Measurements from ENCODE around the gene OPA3. TPM values are rescaled to one million over a fixed set of nuclear protein-coding genes. Genes with fewer than 3 reads are reported as not detected.
A peak's percentile ranks its signal among the peaks of the same experiment; 100 is the strongest.

OPA3 gene
- total RNA-seq, 2 experiments from 2014 or later: 5.8 to 12.0 TPM

GRCh38 chr19:45564131-45564780 is 20.3 kb downstream of the OPA3 start:
- Histone ChIP-seq H3K9me2 (ENCODE audit: insufficient read depth, low read length) (no peaks in the 10 kb centered on the region), H3K79me2 (ENCODE audit: insufficient read depth, low read depth, low read length) (peaks cover 23% of the 10 kb centered on the region; the same call in 1 of the 2 replicates), H2AFZ (ENCODE audit: low read length) (no peak overlapping the region), H3K4me1 (ENCODE audit: insufficient read depth, low read length, poor library complexity, severe bottlenecking) (peaks cover 44% of the 10 kb centered on the region), H3K4me3 (ENCODE audit: low read depth, low read length, poor library complexity, severe bottlenecking) (peak overlapping the region; percentile 8), H3K9me3 (ENCODE audit: low read length) (no peaks in the 10 kb centered on the region), H3K36me3 (ENCODE audit: insufficient read depth, low read length) (no peaks in the 10 kb centered on the region; the same call in none of the 2 replicates), H4K20me1 (ENCODE audit: insufficient read depth, low read length) (no peaks in the 10 kb centered on the region), H3K4me2 (ENCODE audit: low read length) (peak overlapping the region; percentile 64), H3K27ac (ENCODE audit: low read depth, low read length, poor library complexity, severe bottlenecking) (peak overlapping the region; percentile 88)
- BruUV-seq (replicated peaks): no TSS peak
- TF ChIP-seq CTCF (conservative IDR thresholded peaks at IDR 0.05; ENCODE audit: low read length) (no peak), EZH2phosphoT487 (IDR thresholded peaks at IDR 0.05; ENCODE audit: borderline replicate concordance, low read depth, low read length) (no peak)
- CTCF ChIA-PET (ENCODE audit: unreplicated experiment): no interaction called here
- intact Hi-C loops (cut with micrococcal nuclease; ENCODE audit: unreplicated experiment): no loop called here
- peak; percentile 60 for DNase-seq (ENCODE audit: low spot score)
- POLR2A ChIA-PET: interaction anchor here (0.7 kb wide), 2 partner anchors 96 to 160 kb away, joined by 3 read pairs; partner anchors contain the start of gene FOSB

DNA sequence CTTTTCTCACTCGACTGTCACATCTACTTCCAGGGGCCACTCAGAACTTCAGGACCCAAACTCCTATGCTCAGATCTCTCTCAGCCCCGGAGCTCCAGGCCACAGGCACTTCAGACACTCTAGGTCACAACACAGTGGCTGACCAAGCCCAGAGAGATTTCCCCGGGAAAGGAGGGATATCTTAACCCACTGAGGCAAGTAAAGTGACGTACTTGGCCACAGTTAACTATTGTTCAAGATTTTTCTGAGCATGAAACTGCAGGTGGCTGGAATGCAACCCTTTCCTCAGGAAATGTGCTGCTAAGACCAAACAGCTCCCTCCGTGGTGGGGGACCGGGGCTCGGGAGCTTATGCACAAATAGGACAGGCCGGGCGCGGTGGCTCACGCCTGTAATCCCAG is 23.9 kb downstream of the OPA3 start:
- POLR2A ChIA-PET: interaction anchor here (0.7 kb wide), 1 partner anchor 113 kb away, joined by 3 read pairs; no protein-coding TSS in a partner anchor
- H3K36me3 ChIP-seq (ENCODE audit: insufficient read depth, low read length): no peaks in the 10 kb centered on the region; the same call in 1 of the 2 replicates
- H4K20me1 ChIP-seq (ENCODE audit: insufficient read depth, low read length): no peaks in the 10 kb centered on the region; the same call in 1 of the 2 replicates
- no peak for DNase-seq (ENCODE audit: low spot score)
- H3K4me1 ChIP-seq (ENCODE audit: insufficient read depth, low read length, poor library complexity, severe bottlenecking): peaks cover 51% of the 10 kb centered on the region
- no peak overlapping the region for H2AFZ ChIP-seq (ENCODE audit: low read length)
- H3K9me3 ChIP-seq (ENCODE audit: low read length): no peaks in the 10 kb centered on the region
- CTCF ChIA-PET (ENCODE audit: unreplicated experiment): no interaction called here
- TF ChIP-seq EZH2phosphoT487 (IDR thresholded peaks at IDR 0.05; ENCODE audit: borderline replicate concordance, low read depth, low read length): no peak
- no peak for TF ChIP-seq CTCF (conservative IDR thresholded peaks at IDR 0.05; ENCODE audit: low read length)
- H3K27ac ChIP-seq (ENCODE audit: low read depth, low read length, poor library complexity, severe bottlenecking): no peak overlapping the region
- intact Hi-C loops (cut with micrococcal nuclease; ENCODE audit: unreplicated experiment): no loop called here
- peaks cover 23% of the 10 kb centered on the region; the same call in 1 of the 2 replicates for H3K79me2 ChIP-seq (ENCODE audit: insufficient read depth, low read depth, low read length)
- no TSS peak for BruUV-seq (replicated peaks)
- H3K9me2 ChIP-seq (ENCODE audit: insufficient read depth, low read length): no peaks in the 10 kb centered on the region
- H3K4me3 ChIP-seq (ENCODE audit: low read depth, low read length, poor library complexity, severe bottlenecking): no peak overlapping the region
- no peak overlapping the region for H3K4me2 ChIP-seq (ENCODE audit: low read length)

- Histone ChIP-seq H4K20me1 (ENCODE audit: insufficient read depth, low read length) (no peaks in the 10 kb centered on the region; the same call in 1 of the 2 replicates), H3K36me3 (ENCODE audit: insufficient read depth, low read length) (no peaks in the 10 kb centered on the region; the same call in 1 of the 2 replicates), H2AFZ (ENCODE audit: low read length) (no peak overlapping the region), H3K9me3 (ENCODE audit: low read length) (no peaks in the 10 kb centered on the region), H3K4me3 (ENCODE audit: low read depth, low read length, poor library complexity, severe bottlenecking) (no peak overlapping the region), H3K4me1 (ENCODE audit: insufficient read depth, low read length, poor library complexity, severe bottlenecking) (peaks cover 51% of the 10 kb centered on the region), H3K27ac (ENCODE audit: low read depth, low read length, poor library complexity, severe bottlenecking) (no peak overlapping the region), H3K4me2 (ENCODE audit: low read length) (no peak overlapping the region), H3K9me2 (ENCODE audit: insufficient read depth, low read length) (no peaks in the 10 kb centered on the region), H3K79me2 (ENCODE audit: insufficient read depth, low read depth, low read length) (peaks cover 23% of the 10 kb centered on the region; the same call in 1 of the 2 replicates)
- no TSS peak for BruUV-seq (replicated peaks)
- POLR2A ChIA-PET: no interaction called here
- no peak for DNase-seq (ENCODE audit: low spot score)
- intact Hi-C loops (cut with micrococcal nuclease; ENCODE audit: unreplicated experiment): no loop called here
- CTCF ChIA-PET (ENCODE audit: unreplicated experiment): no interaction called here
- TF ChIP-seq EZH2phosphoT487 (IDR thresholded peaks at IDR 0.05; ENCODE audit: borderline replicate concordance, low read depth, low read length): no peak
- TF ChIP-seq CTCF (conservative IDR thresholded peaks at IDR 0.05; ENCODE audit: low read length): no peak
Measured at GRCh38 chr19:45560038-45560437, 24.6 kb downstream of the OPA3 start.
